HFFc6 (cell line): ENCODE results near the gene DLG4. TPM values are rescaled to one million over a fixed set of nuclear protein-coding genes. Genes with fewer than 3 reads are reported as not detected.
A peak's percentile ranks its signal among the peaks of the same experiment; 100 is the strongest.

ENCODE experiments used
- DNase-seq: peaks from one replicate; pipeline ENCODE4 v3.0.0-alpha.2; 2018
- H3K27ac Mint-ChIP-seq: 2 replicates; pipeline ENCODE4 v1.8.0; 2020; ENCODE audit warnings: mild to moderate bottlenecking, mixed read lengths
- H3K27me3 Mint-ChIP-seq: 2 replicates; pipeline ENCODE4 v1.8.0; 2021; ENCODE audit warnings: mild to moderate bottlenecking, moderate library complexity, mixed read lengths; ENCODE audit not compliant: insufficient read depth
- H3K36me3 Mint-ChIP-seq: 2 replicates; pipeline ENCODE4 v1.8.0; 2021; ENCODE audit warnings: low read depth, mixed read lengths
- H3K4me1 Mint-ChIP-seq: 2 replicates; pipeline ENCODE4 v1.8.0; 2020; ENCODE audit warnings: low read depth, mixed read lengths
- H3K4me3 Mint-ChIP-seq: 2 replicates; pipeline ENCODE4 v1.8.0; 2020; ENCODE audit warnings: mild to moderate bottlenecking, moderate library complexity, mixed read lengths
- H3K9me3 Mint-ChIP-seq: 2 replicates; pipeline ENCODE4 v1.8.0; 2020; ENCODE audit warnings: mild to moderate bottlenecking, mixed read lengths
- CTCF ChIP-seq: fragments of 200-600 bp; sonication (generic); IDR thresholded peaks from 2 replicates; pipeline ENCODE4 v1.5.0; 2021; ENCODE audit warnings: antibody characterized with exemption, mild to moderate bottlenecking
- total RNA-seq, 6 experiments: library from RNA; stranded (reverse); fragmentation: NEBNext Ultra II Directional; extraction: Animal tissue kit (Norgen Biotek cat#: 25700); gene quantifications; 2 replicates in 1 of 6; 3 replicates in 5 of 6; pipeline ENCODE4 v1.2.3, GENCODE V29; 2021

Gene DLG4
- total RNA-seq, 6 experiments from 2014 or later, result 27.8 to 34.3 (median 28.1) TPM

GRCh38 chr17:7258731-7259554, 39.3 kb upstream of the DLG4 start:
- no peak overlapping the region for H3K27ac Mint-ChIP-seq
- H3K4me3 Mint-ChIP-seq, result no peak overlapping the region
- no peak for TF ChIP-seq CTCF
- H3K9me3 Mint-ChIP-seq, result no peaks in the 10 kb centered on the region
- peaks cover 5% of the 10 kb centered on the region for H3K27me3 Mint-ChIP-seq
- peaks cover 14% of the 10 kb centered on the region for H3K4me1 Mint-ChIP-seq
- no peak for DNase-seq
- peaks cover 17% of the 10 kb centered on the region for H3K36me3 Mint-ChIP-seq

GRCh38 chr17:7256766-7257456, 37.3 kb upstream of the DLG4 start:
- Mint-ChIP-seq H3K36me3 (peaks cover 27% of the 10 kb centered on the region), H3K4me3 (no peak overlapping the region)

DNA sequence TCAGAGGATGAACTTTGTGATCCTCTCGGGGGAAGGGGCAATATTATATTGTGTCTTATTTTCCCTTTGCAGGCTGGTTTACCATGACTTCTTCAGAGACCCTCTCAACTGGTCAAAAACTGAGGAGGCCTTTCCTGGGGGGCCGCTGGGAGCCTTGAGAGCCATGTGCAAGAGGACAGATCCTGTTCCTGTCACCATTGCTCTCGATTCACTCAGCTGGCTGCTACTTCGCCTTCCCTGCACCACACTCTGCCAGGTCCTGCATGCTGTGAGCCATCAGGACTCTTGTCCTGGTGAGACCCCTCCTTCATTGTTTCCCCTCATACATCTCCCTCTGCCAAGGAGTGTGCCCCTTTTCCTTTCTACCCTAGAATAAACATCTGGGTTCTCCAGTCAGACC, 34.9 kb upstream of the DLG4 start:
- H3K27me3 Mint-ChIP-seq, result no peaks in the 10 kb centered on the region; the same call in 1 of the 2 replicates

More at GRCh38 chr17:7256766-7257456, 37.3 kb upstream of the DLG4 start:
- no peak for TF ChIP-seq CTCF
- DNase-seq, result no peak
- peaks cover 11% of the 10 kb centered on the region for H3K4me1 Mint-ChIP-seq
- H3K9me3 Mint-ChIP-seq, result no peaks in the 10 kb centered on the region
- peaks cover 1% of the 10 kb centered on the region for H3K27me3 Mint-ChIP-seq
- no peak overlapping the region for H3K27ac Mint-ChIP-seq

DNA sequence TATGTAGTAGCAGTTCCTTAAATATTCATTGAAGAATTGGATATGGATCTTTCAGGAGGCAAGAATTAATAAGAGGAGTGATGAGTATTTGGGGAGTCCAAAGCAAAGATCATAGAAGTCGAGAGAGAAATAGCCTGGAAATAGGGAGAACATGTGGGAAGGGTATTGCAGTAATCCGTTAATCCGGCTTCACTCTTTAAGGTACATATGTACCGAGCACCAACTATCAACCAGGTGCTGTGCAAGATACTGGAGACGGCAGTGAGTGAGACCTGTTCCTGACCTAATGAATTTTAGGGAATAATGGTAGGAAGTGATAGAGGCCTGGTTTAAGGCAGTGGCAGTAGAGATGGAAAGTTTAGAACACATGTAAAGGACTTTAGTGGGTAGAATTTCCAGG, 33.4 kb upstream of the DLG4 start:
- peak overlapping the region; percentile 100 for H3K27ac Mint-ChIP-seq
- H3K36me3 Mint-ChIP-seq, result peaks cover 45% of the 10 kb centered on the region
- peaks cover 33% of the 10 kb centered on the region for H3K4me1 Mint-ChIP-seq

More for the DNA sequence above, 34.9 kb upstream of the DLG4 start:
- no peak for DNase-seq
- Mint-ChIP-seq H3K27ac (no peak overlapping the region), H3K9me3 (no peaks in the 10 kb centered on the region), H3K4me1 (peaks cover 21% of the 10 kb centered on the region), H3K4me3 (no peak overlapping the region), H3K36me3 (peaks cover 40% of the 10 kb centered on the region)
- TF ChIP-seq CTCF, result no peak

More for the DNA sequence above, 33.4 kb upstream of the DLG4 start:
- H3K27me3 Mint-ChIP-seq, result no peaks in the 10 kb centered on the region; the same call in 1 of the 2 replicates
- DNase-seq, result no peak
- TF ChIP-seq CTCF, result no peak
- H3K9me3 Mint-ChIP-seq, result no peaks in the 10 kb centered on the region
- peak overlapping the region; percentile 92 for H3K4me3 Mint-ChIP-seq
